SJSA1 (cell line): ENCODE results near the gene TRMT1. TPM values are rescaled to one million over a fixed set of nuclear protein-coding genes. Genes with fewer than 3 reads are reported as not detected.
A peak's percentile ranks its signal among the peaks of the same experiment; 100 is the strongest.

ENCODE experiments used
- DNase-seq, 2 experiments: peaks; one replicate each; pipeline ENCODE4 v3.0.0-alpha.2; 2015 to 2020; ENCODE audit warnings: low spot score in 2 of 2, low read depth in 1 of 2
- H3K27ac ChIP-seq: fragments of 250-450 bp; sonication (Bioruptor Pico); 2 replicates; pipeline ENCODE4 v1.5.1; 2020; ENCODE audit warnings: mild to moderate bottlenecking, moderate library complexity
- H3K27me3 ChIP-seq: fragments of 250-450 bp; sonication (Bioruptor Pico); replicated peaks from 2 replicates; pipeline ENCODE4 v1.5.1; 2020; ENCODE audit warnings: mild to moderate bottlenecking, moderate library complexity
- H3K36me3 ChIP-seq: fragments of 250-450 bp; sonication (Bioruptor Pico); 2 replicates; pipeline ENCODE4 v1.5.1; 2020; ENCODE audit warnings: mild to moderate bottlenecking
- H3K4me1 ChIP-seq: fragments of 250-450 bp; sonication (Bioruptor Pico); replicated peaks from 2 replicates; pipeline ENCODE4 v1.6.1; 2021; ENCODE audit warnings: mild to moderate bottlenecking
- H3K4me3 ChIP-seq: fragments of 250-450 bp; sonication (Bioruptor Pico); 2 replicates; pipeline ENCODE4 v1.5.1; 2020; ENCODE audit warnings: mild to moderate bottlenecking
- H3K9me3 ChIP-seq: fragments of 250-450 bp; sonication (Bioruptor Pico); replicated peaks from 2 replicates; pipeline ENCODE4 v1.5.1; 2020; ENCODE audit warnings: mild to moderate bottlenecking
- total RNA-seq: library from RNA; depleted of rRNA; stranded (reverse); fragments of >200 nt; shearing (Covaris generic); gene quantifications from 2 replicates; pipeline ENCODE4 v1.2.3, GENCODE V29; 2014

Gene TRMT1
- total RNA-seq, 1 experiment from 2014 or later = 29.6 TPM

- H3K4me1 ChIP-seq = peaks cover 5% of the 10 kb centered on the region
- no peak overlapping the region for H3K4me3 ChIP-seq
- no peak overlapping the region for H3K27ac ChIP-seq
- no peak for DNase-seq
- peaks cover 6% of the 10 kb centered on the region; the same call in 1 of the 2 replicates for H3K36me3 ChIP-seq
- H3K9me3 ChIP-seq = no peaks in the 10 kb centered on the region
- no peaks in the 10 kb centered on the region for H3K27me3 ChIP-seq
Observed at GRCh38 chr19:13066226-13066625, 50.3 kb downstream of the TRMT1 start.

- Histone ChIP-seq H3K27ac (no peak overlapping the region), H3K27me3 (no peaks in the 10 kb centered on the region), H3K4me3 (no peak overlapping the region), H3K9me3 (no peaks in the 10 kb centered on the region), H3K36me3 (peaks cover 6% of the 10 kb centered on the region; the same call in 1 of the 2 replicates), H3K4me1 (peaks cover 26% of the 10 kb centered on the region)
- no peak for DNase-seq
Observed at GRCh38 chr19:13064092-13064489, 52.4 kb downstream of the TRMT1 start.

- Histone ChIP-seq H3K27me3 (no peaks in the 10 kb centered on the region), H3K4me3 (no peak overlapping the region), H3K27ac (no peak overlapping the region), H3K36me3 (peaks cover 6% of the 10 kb centered on the region; the same call in 1 of the 2 replicates), H3K4me1 (peaks cover 28% of the 10 kb centered on the region), H3K9me3 (no peaks in the 10 kb centered on the region)
- DNase-seq = no peak
Observed at GRCh38 chr19:13063461-13064091, 53.0 kb downstream of the TRMT1 start.

DNA sequence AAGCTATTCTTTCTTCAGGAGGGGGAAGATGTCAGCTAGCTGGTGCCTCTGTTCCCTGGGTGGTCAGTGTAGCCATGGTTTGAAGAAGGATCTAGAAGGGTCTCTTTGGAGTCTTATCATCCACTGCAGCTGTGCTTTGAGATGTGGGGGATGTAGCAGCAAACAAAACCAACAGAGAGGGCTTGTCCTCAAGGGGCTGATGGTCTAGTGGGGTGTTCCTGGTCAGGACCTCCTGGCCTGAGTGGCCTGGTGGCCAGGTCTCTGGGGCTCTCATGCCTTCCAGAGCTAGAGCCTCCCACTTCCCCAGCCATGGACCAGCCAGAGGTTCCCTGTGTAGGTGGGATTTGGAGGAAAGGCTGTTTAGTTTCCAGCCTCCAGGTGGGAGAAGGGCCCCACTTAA lies 54.2 kb downstream of the TRMT1 start:
- H3K4me1 ChIP-seq = peaks cover 36% of the 10 kb centered on the region
- no peaks in the 10 kb centered on the region for H3K27me3 ChIP-seq
- DNase-seq = no peak
- no peak overlapping the region for H3K27ac ChIP-seq
- peaks cover 6% of the 10 kb centered on the region; the same call in 1 of the 2 replicates for H3K36me3 ChIP-seq
- H3K9me3 ChIP-seq = no peaks in the 10 kb centered on the region
- H3K4me3 ChIP-seq = no peak overlapping the region

DNA sequence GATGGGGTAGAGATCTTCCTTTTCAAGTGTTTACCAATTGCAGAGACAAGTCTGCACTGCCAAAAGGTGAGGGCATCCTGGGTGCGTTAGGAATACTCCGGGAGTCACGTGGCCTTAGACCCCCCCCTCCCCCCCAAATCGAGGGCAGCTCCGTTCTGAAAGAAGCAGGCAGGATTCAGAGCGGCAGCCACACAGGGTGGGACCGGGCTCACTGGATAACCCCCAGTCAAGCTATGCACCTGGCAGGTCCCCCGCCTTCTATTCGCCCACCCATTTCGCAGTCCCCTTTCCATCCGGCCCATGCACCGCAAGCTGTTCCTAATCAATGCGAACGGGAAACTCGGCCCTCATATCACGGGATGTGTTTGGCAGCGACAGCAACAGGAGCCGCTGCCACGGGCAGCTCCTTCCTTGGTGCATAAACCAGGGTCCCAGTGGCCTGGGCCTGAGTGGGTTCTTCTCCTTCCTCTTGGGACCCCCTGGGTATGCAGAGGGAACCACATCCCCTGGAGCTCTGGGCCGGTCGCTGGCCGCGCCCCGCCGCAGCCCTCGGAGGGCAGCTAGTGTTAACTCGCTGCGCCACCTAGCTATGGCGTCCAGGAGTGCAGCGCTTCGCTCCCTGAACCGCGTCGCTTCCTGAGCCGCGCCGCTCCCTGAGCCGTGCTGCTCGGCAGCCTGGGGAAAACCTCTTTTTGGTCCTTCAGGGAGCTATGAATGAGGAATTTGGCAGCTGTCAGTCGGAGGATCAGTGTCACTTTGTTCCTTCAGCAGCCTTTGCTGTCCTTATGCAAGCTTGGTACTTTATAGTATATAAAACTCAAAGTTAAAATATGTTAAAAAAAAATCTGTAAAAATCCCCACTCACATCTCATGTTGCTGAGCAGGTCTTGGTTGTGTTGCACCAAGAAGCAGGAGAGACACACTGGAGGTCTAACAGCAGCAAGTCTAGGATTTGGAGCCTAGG lies 55.3 kb downstream of the TRMT1 start:
- peak; percentile 75 to 83 for DNase-seq
- H3K9me3 ChIP-seq = no peaks in the 10 kb centered on the region
- H3K27me3 ChIP-seq = no peaks in the 10 kb centered on the region
- H3K27ac ChIP-seq = no peak overlapping the region
- peaks cover 46% of the 10 kb centered on the region for H3K4me1 ChIP-seq
- H3K36me3 ChIP-seq = peaks cover 6% of the 10 kb centered on the region; the same call in 1 of the 2 replicates
- H3K4me3 ChIP-seq = peak overlapping the region; percentile 21

GRCh38 chr19:13060233-13060963 lies 56.1 kb downstream of the TRMT1 start:
- no peaks in the 10 kb centered on the region for H3K9me3 ChIP-seq
- H3K27ac ChIP-seq = no peak overlapping the region
- peak; percentile 74 to 83 for DNase-seq
- H3K36me3 ChIP-seq = peaks cover 6% of the 10 kb centered on the region; the same call in 1 of the 2 replicates
- no peaks in the 10 kb centered on the region for H3K27me3 ChIP-seq
- peaks cover 55% of the 10 kb centered on the region for H3K4me1 ChIP-seq
- H3K4me3 ChIP-seq = peak overlapping the region; percentile 21

- Histone ChIP-seq H3K9me3 (no peaks in the 10 kb centered on the region), H3K4me1 (peaks cover 68% of the 10 kb centered on the region), H3K4me3 (no peak overlapping the region), H3K27ac (no peak overlapping the region), H3K36me3 (peaks cover 6% of the 10 kb centered on the region; the same call in 1 of the 2 replicates), H3K27me3 (no peaks in the 10 kb centered on the region)
- DNase-seq = no peak
Observed at GRCh38 chr19:13058951-13059660, 57.4 kb downstream of the TRMT1 start.

DNA sequence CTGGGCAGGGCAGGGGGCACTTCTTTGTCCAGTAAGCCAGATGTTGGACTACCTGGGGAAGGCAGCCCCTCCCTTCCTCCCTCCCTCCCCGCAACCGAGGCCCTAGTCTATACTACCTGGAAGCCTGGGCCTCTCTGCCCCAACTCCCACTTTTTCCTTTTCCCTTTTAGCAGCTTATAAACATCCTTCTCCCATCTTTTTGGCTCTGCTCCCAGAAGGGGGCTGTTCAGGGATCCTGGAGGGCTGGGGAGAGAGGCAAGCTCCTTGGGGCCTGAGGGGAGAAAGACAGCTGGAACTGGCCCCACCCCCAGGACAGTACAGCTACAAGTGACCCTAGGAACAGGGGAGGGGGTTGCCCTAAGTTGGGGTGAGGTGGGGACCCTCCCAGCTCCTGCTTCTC lies 58.8 kb downstream of the TRMT1 start:
- Histone ChIP-seq H3K4me1 (peaks cover 81% of the 10 kb centered on the region), H3K4me3 (no peak overlapping the region), H3K27ac (no peak overlapping the region), H3K36me3 (peaks cover 6% of the 10 kb centered on the region), H3K27me3 (no peaks in the 10 kb centered on the region), H3K9me3 (no peaks in the 10 kb centered on the region)
- DNase-seq = no peak

GRCh38 chr19:13057147-13057572 lies 59.4 kb downstream of the TRMT1 start:
- no peaks in the 10 kb centered on the region for H3K9me3 ChIP-seq
- no peak overlapping the region for H3K4me3 ChIP-seq
- no peaks in the 10 kb centered on the region for H3K27me3 ChIP-seq
- peak; percentile 54 to 61 for DNase-seq
- H3K27ac ChIP-seq = no peak overlapping the region
- H3K4me1 ChIP-seq = peaks cover 87% of the 10 kb centered on the region
- peaks cover 3% of the 10 kb centered on the region for H3K36me3 ChIP-seq

DNA sequence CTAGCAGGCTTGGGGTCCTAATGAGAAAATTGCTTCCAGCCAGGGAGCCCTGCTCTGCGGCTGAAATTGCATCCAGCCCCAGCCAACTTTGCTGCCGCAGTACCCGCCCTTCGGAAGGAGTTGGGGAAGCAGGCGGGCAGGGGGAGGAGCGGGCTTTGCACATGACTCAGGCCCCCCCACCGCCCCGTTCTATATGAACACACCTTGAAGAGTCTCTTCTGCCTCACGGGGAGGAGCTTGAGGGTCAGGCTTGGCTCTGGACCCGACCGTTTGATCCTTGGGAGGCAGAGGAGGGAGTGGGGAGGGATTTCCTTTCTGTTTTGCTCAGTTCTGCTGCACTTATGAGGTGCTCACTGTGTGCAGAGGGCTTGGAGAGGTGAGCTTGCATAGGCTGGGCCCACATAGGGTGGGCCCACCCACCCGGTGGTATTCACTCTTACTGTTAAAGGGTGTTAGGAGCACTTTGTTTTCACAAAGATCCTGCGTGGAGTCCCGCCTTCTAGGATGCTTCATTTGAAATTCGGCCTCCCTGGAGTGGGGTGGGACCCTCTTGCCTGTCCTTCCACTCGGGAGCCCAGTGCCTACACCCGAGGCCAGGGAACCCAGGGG lies 60.4 kb downstream of the TRMT1 start:
- Histone ChIP-seq H3K27ac (peak overlapping the region; percentile 98), H3K4me1 (peaks cover 84% of the 10 kb centered on the region)
- DNase-seq = peak; percentile 74 to 85

GRCh38 chr19:13055213-13056051 lies 61.1 kb downstream of the TRMT1 start:
- H3K4me3 ChIP-seq = no peak overlapping the region
- no peaks in the 10 kb centered on the region for H3K9me3 ChIP-seq
- no peaks in the 10 kb centered on the region; the same call in 1 of the 2 replicates for H3K36me3 ChIP-seq
- peak overlapping the region; percentile 98 for H3K27ac ChIP-seq
- DNase-seq = peak; percentile 93 to 94
- peaks cover 77% of the 10 kb centered on the region for H3K4me1 ChIP-seq
- no peaks in the 10 kb centered on the region for H3K27me3 ChIP-seq

More for the DNA sequence above, 60.4 kb downstream of the TRMT1 start:
- Histone ChIP-seq H3K36me3 (no peaks in the 10 kb centered on the region; the same call in 1 of the 2 replicates), H3K9me3 (no peaks in the 10 kb centered on the region), H3K27me3 (no peaks in the 10 kb centered on the region), H3K4me3 (no peak overlapping the region)
